AG04449 (cell line): ENCODE results near the gene DALRD3.

Experiments
- CTCF ChIA-PET: fragments of 350-600 bp; formaldehyde crosslinking; extraction: SDS; loops from one replicate; lab custom pipeline; 2021; ENCODE audit warnings: antibody characterized with exemption; lab: Yijun Ruan, JAX
- POLR2A ChIA-PET: fragments of 400-600, 350-600 bp; formaldehyde crosslinking; extraction: SDS; loops from one replicate; lab custom pipeline; 2020; ENCODE audit warnings: antibody characterized with exemption, inconsistent platforms; lab: Yijun Ruan, JAX
- DNase-seq: peaks from one replicate; pipeline ENCODE4 v3.0.0-alpha.2; 2010; ENCODE audit warnings: low read depth, low spot score
- H3K4me3 ChIP-seq: 2 replicates; pipeline ENCODE4 v1.5.1; 2011; ENCODE audit warnings: low read depth, mild to moderate bottlenecking, control low read depth, low read length
- CTCF ChIP-seq: IDR thresholded peaks from one replicate; pipeline ENCODE4 v1.5.1; 2011; ENCODE audit warnings: mild to moderate bottlenecking, moderate library complexity, low read length, control low read depth, inconsistent platforms; ENCODE audit not compliant: insufficient read depth; ENCODE audit errors: missing control alignments

Gene DALRD3

GRCh38 chr3:49006408-49007067 lies 11.8 kb downstream of the DALRD3 start:
- CTCF ChIA-PET, result interaction anchor here (0.9 to 6.7 kb wide), 7 partner anchors 10 to 268 kb away, joined by 3 to 95 read pairs (median 13); partner anchors contain the start of genes DALRD3, NDUFAF3 and P4HTM
- POLR2A ChIA-PET, result interaction anchor here (0.6 to 3.8 kb wide), 11 partner anchors 11 to 88 kb away, joined by 3 to 70 read pairs (median 8); partner anchors contain the start of genes ARIH2, DALRD3, IMPDH2 and NDUFAF3
- no peak for DNase-seq
- H3K4me3 ChIP-seq, result peak overlapping the region; percentile 97
- TF ChIP-seq CTCF, result no peak

GRCh38 chr3:49005998-49006397 lies 12.4 kb downstream of the DALRD3 start:
- no peak for TF ChIP-seq CTCF
- peak overlapping the region; percentile 97 for H3K4me3 ChIP-seq
- no peak for DNase-seq
- POLR2A ChIA-PET, result interaction anchor here (0.6 to 3.8 kb wide), 5 partner anchors 11 to 88 kb away, joined by 3 to 70 read pairs (median 33); partner anchors contain the start of genes DALRD3, NDUFAF3, P4HTM and QRICH1
- CTCF ChIA-PET, result interaction anchor here (2.5 to 6.7 kb wide), 4 partner anchors 10 to 18 kb away, joined by 13 to 95 read pairs (median 38); partner anchors contain the start of genes DALRD3, NDUFAF3 and P4HTM

GRCh38 chr3:49005303-49005680 lies 13.1 kb downstream of the DALRD3 start:
- no peak overlapping the region for H3K4me3 ChIP-seq
- CTCF ChIA-PET, result interaction anchor here (0.9 to 6.7 kb wide), 2 partner anchors 14 kb away, joined by 4 to 95 read pairs; partner anchors contain the start of genes DALRD3 and NDUFAF3
- no peak for TF ChIP-seq CTCF
- DNase-seq, result no peak
- POLR2A ChIA-PET, result interaction anchor here (1.1 to 3.4 kb wide), 2 partner anchors 15 to 89 kb away, joined by 3 to 33 read pairs; partner anchors contain the start of genes P4HTM and QRICH1

GRCh38 chr3:49004352-49005302 lies 13.8 kb downstream of the DALRD3 start:
- POLR2A ChIA-PET, result interaction anchor here (1.1 to 3.4 kb wide), 2 partner anchors 14 to 90 kb away, joined by 3 to 33 read pairs; partner anchors contain the start of genes P4HTM and QRICH1
- CTCF ChIA-PET, result interaction anchor here (0.9 to 6.7 kb wide), 3 partner anchors 13 to 16 kb away, joined by 4 to 95 read pairs (median 21); partner anchors contain the start of genes DALRD3 and NDUFAF3
- TF ChIP-seq CTCF, result no peak
- no peak for DNase-seq
- no peak overlapping the region for H3K4me3 ChIP-seq

GRCh38 chr3:49001155-49001554 lies 17.2 kb downstream of the DALRD3 start:
- H3K4me3 ChIP-seq, result no peak overlapping the region
- POLR2A ChIA-PET, result interaction anchor here (1.2 kb wide), 2 partner anchors 12 to 20 kb away, joined by 3 read pairs; no protein-coding TSS in a partner anchor
- DNase-seq, result no peak
- CTCF ChIA-PET, result interaction anchor here (1.0 to 3.9 kb wide), 2 partner anchors 12 to 21 kb away, joined by 3 to 24 read pairs; partner anchors contain the start of genes NDUFAF3 and P4HTM
- TF ChIP-seq CTCF, result no peak
